Hepatocyte (in vitro differentiated cells): ENCODE data around the gene SLC35D2. TPM values are rescaled to one million over a fixed set of nuclear protein-coding genes. Genes with fewer than 3 reads are reported as not detected.
"Not testable (repeated sequence)": the region's sequence is repeated elsewhere in the genome, so short reads cannot be mapped to it uniquely, and the experiment has no call there.

Experiments
- DNase-seq: peaks from one replicate; pipeline ENCODE4 v3.0.0-alpha.2; 2016; ENCODE audit warnings: low spot score
- H2AFZ ChIP-seq: fragments of 200-600 bp; sonication (generic); 2 replicates; pipeline ENCODE4 v1.6.0; 2016; ENCODE audit warnings: antibody characterized with exemption, mild to moderate bottlenecking
- H3K27ac ChIP-seq: fragments of 200-600 bp; sonication (generic); 2 replicates; pipeline ENCODE4 v1.5.1; 2016; ENCODE audit warnings: mild to moderate bottlenecking
- H3K27me3 ChIP-seq: fragments of 200-600 bp; sonication (generic); 2 replicates; pipeline ENCODE4 v1.6.1; 2016
- H3K36me3 ChIP-seq: fragments of 200-600 bp; sonication (generic); replicated peaks from 2 replicates; pipeline ENCODE4 v1.5.1; 2016; ENCODE audit warnings: low read depth; ENCODE audit not compliant: insufficient read depth
- H3K4me1 ChIP-seq: fragments of 200-600 bp; sonication (generic); 2 replicates; pipeline ENCODE4 v1.5.1; 2016; ENCODE audit warnings: mild to moderate bottlenecking, moderate library complexity; ENCODE audit not compliant: insufficient read depth
- H3K4me2 ChIP-seq: fragments of 200-600 bp; sonication (generic); 2 replicates; pipeline ENCODE4 v1.6.0; 2016
- H3K4me3 ChIP-seq: fragments of 200-600 bp; sonication (generic); 2 replicates; pipeline ENCODE4 v1.5.1; 2016; ENCODE audit warnings: mild to moderate bottlenecking
- H3K79me2 ChIP-seq: fragments of 200-600 bp; sonication (generic); 2 replicates; pipeline ENCODE4 v1.6.0; 2017; ENCODE audit warnings: mild to moderate bottlenecking
- H3K9me2 ChIP-seq: fragments of 200-600 bp; sonication (generic); replicated peaks from 2 replicates; pipeline ENCODE4 v1.6.0; 2017; ENCODE audit warnings: mild to moderate bottlenecking; ENCODE audit not compliant: insufficient read depth
- H3K9me3 ChIP-seq: fragments of 200-600 bp; sonication (generic); 2 replicates; pipeline ENCODE4 v1.5.1; 2016; ENCODE audit warnings: low read depth, mild to moderate bottlenecking
- H4K20me1 ChIP-seq: fragments of 200-600 bp; sonication (generic); 2 replicates; pipeline ENCODE4 v1.6.0; 2016; ENCODE audit warnings: mild to moderate bottlenecking; ENCODE audit not compliant: insufficient read depth, poor library complexity, severe bottlenecking
- CTCF ChIP-seq: fragments of 200-600 bp; sonication (generic); IDR thresholded peaks from 2 replicates; pipeline ENCODE4 v1.5.1; 2016; ENCODE audit warnings: antibody characterized with exemption, mild to moderate bottlenecking; ENCODE audit not compliant: poor library complexity
- EZH2 ChIP-seq: fragments of 200-600 bp; sonication (generic); IDR thresholded peaks from 2 replicates; pipeline ENCODE4 v1.6.1; 2016; ENCODE audit warnings: antibody characterized with exemption, mild to moderate bottlenecking, borderline replicate concordance
- EZH2phosphoT487 ChIP-seq: fragments of 200-600 bp; sonication (generic); IDR thresholded peaks from one replicate; pipeline ENCODE4 v1.6.1; 2018; ENCODE audit warnings: antibody characterized with exemption, mild to moderate bottlenecking, low read depth, moderate library complexity; ENCODE audit not compliant: unreplicated experiment, severe bottlenecking
- WGBS: methylation state at CpG from one replicate; pipeline ENCODE4 v1.1.6; 2016; ENCODE audit warnings: low lambda C conversion rate; ENCODE audit errors: missing lambda C conversion rate; 5-methylcytosine and 5-hydroxymethylcytosine counted together
- polyA plus RNA-seq: library from polyadenylated mRNA; unstranded; fragments of >200 nt; fragmentation: Nextera tagmentation; extraction: Ambion mirVana; gene quantifications from 2 replicates; pipeline ENCODE4 v1.2.1, GENCODE V29; 2016
- total RNA-seq: library from RNA; depleted of rRNA; stranded (reverse); fragments of >200 nt; gene quantifications from 2 replicates; pipeline ENCODE4 v1.2.3, GENCODE V29; 2014

SLC35D2 gene
- total and polyA plus RNA-seq, 2 experiments from 2014 or later = 77.7 to 87.5 TPM

- Histone ChIP-seq H3K4me2 (no peak overlapping the region), H3K9me3 (no peaks in the 10 kb centered on the region), H3K27ac (no peak overlapping the region), H3K4me1 (peaks cover 9% of the 10 kb centered on the region), H2AFZ (no peak overlapping the region), H3K36me3 (no peaks in the 10 kb centered on the region), H3K79me2 (peaks cover 34% of the 10 kb centered on the region), H3K4me3 (no peak overlapping the region), H4K20me1 (no peaks in the 10 kb centered on the region), H3K27me3 (no peaks in the 10 kb centered on the region), H3K9me2 (no peaks in the 10 kb centered on the region)
- no peak for TF ChIP-seq EZH2phosphoT487
- no peak for TF ChIP-seq CTCF
- no peak for TF ChIP-seq EZH2
- no peak for DNase-seq
- 93% methylated on average over 9 of the region's 9 CpGs for WGBS
Measured at GRCh38 chr9:96363175-96363967, 20.1 kb downstream of the SLC35D2 start.

GRCh38 chr9:96362119-96362518 is 21.4 kb downstream of the SLC35D2 start:
- not testable (repeated sequence) for H3K27ac ChIP-seq, H3K4me3 ChIP-seq, H4K20me1 ChIP-seq, H3K27me3 ChIP-seq, DNase-seq, H2AFZ ChIP-seq, H3K36me3 ChIP-seq, H3K4me1 ChIP-seq, H3K4me2 ChIP-seq, H3K9me3 ChIP-seq, H3K9me2 ChIP-seq
- peaks cover 23% of the 10 kb centered on the region for H3K79me2 ChIP-seq
- 96% methylated on average over 6 of the region's 6 CpGs for WGBS

GRCh38 chr9:96361668-96362067 is 21.8 kb downstream of the SLC35D2 start:
- Histone ChIP-seq H3K4me2 (no peak overlapping the region), H2AFZ (no peak overlapping the region), H3K9me2 (no peaks in the 10 kb centered on the region), H3K36me3 (no peaks in the 10 kb centered on the region), H3K79me2 (peaks cover 23% of the 10 kb centered on the region), H4K20me1 (no peaks in the 10 kb centered on the region), H3K4me3 (no peak overlapping the region), H3K4me1 (peaks cover 9% of the 10 kb centered on the region), H3K27ac (no peak overlapping the region), H3K9me3 (no peaks in the 10 kb centered on the region), H3K27me3 (no peaks in the 10 kb centered on the region)
- WGBS = 97% methylated on average over 6 of the region's 6 CpGs
- no peak for DNase-seq
- TF ChIP-seq CTCF (no peak), EZH2phosphoT487 (no peak), EZH2 (no peak)

- H3K36me3 ChIP-seq = no peaks in the 10 kb centered on the region
Measured at GRCh38 chr9:96360976-96361375, 22.5 kb downstream of the SLC35D2 start.

GRCh38 chr9:96360523-96360922 is 23.0 kb downstream of the SLC35D2 start:
- not testable (repeated sequence) for H3K4me3 ChIP-seq, H3K27me3 ChIP-seq, H3K9me3 ChIP-seq, H3K4me2 ChIP-seq, H2AFZ ChIP-seq, H3K27ac ChIP-seq, H4K20me1 ChIP-seq, H3K36me3 ChIP-seq, DNase-seq, H3K9me2 ChIP-seq, H3K4me1 ChIP-seq
- peaks cover 23% of the 10 kb centered on the region for H3K79me2 ChIP-seq
- WGBS = 97% methylated on average over 6 of the region's 6 CpGs

More at GRCh38 chr9:96360976-96361375, 22.5 kb downstream of the SLC35D2 start:
- Histone ChIP-seq H3K4me3 (no peak overlapping the region), H3K27me3 (no peaks in the 10 kb centered on the region), H3K27ac (no peak overlapping the region), H3K79me2 (peaks cover 23% of the 10 kb centered on the region), H4K20me1 (no peaks in the 10 kb centered on the region), H3K9me3 (no peaks in the 10 kb centered on the region), H2AFZ (no peak overlapping the region), H3K4me2 (no peak overlapping the region), H3K9me2 (no peaks in the 10 kb centered on the region), H3K4me1 (peaks cover 7% of the 10 kb centered on the region)
- DNase-seq = no peak
- TF ChIP-seq CTCF = no peak
- 88% methylated on average over 2 of the region's 2 CpGs for WGBS
